Upper lobe of left lung (tissue), 4 donors: ENCODE results near the gene FBXL19.

Source experiments
- CTCF ChIP-seq, 6 experiments: fragments of 450-650 bp in 4 of 6; fragments of 200-600 bp in 2 of 6; sonication (generic) in 2 of 6; IDR thresholded peaks; one replicate each; pipeline ENCODE4 v1.5.1; 2016 to 2019; ENCODE audit warnings: antibody characterized with exemption in 6 of 6
- EP300 ChIP-seq, 4 donors: sonication (generic); formaldehyde crosslinking; IDR thresholded peaks; one replicate each; pipeline ENCODE4 v1.5.1; 2017; ENCODE audit warnings: antibody characterized with exemption in 4 of 4, control low read depth in 2 of 4
- POLR2A ChIP-seq, 4 donors: fragments of 450-650 bp; IDR thresholded peaks; one replicate each; pipeline ENCODE4 v1.5.1; 2016 to 2017; ENCODE audit warnings: antibody characterized with exemption in 4 of 4, mild to moderate bottlenecking in 2 of 4
- POLR2AphosphoS5 ChIP-seq, 2 donors: sonication (generic); formaldehyde crosslinking; IDR thresholded peaks; one replicate each; pipeline ENCODE4 v1.5.1; 2017; ENCODE audit warnings: antibody characterized with exemption in 2 of 2

- TF ChIP-seq CTCF (IDR thresholded peaks at IDR 0.05) (no peak), POLR2A (IDR thresholded peaks at IDR 0.05) (no peak), POLR2AphosphoS5 (IDR thresholded peaks at IDR 0.05) (no peak), EP300 (IDR thresholded peaks at IDR 0.05) (no peak)
Observed at GRCh38 chr16:30889721-30890120, 33.7 kb upstream of the FBXL19 start.
